Astrocyte of the cerebellum (primary cell): ENCODE results near the gene SRRM1.

Experiments used
- DNase-seq: peaks from one replicate; pipeline ENCODE4 v3.0.0-alpha.2; 2011; ENCODE audit warnings: low read depth
- H3K4me3 ChIP-seq: 2 replicates; pipeline ENCODE4 v1.5.1; 2011; ENCODE audit warnings: mild to moderate bottlenecking, low read depth, low read length, moderate library complexity
- CTCF ChIP-seq: IDR thresholded peaks from 2 replicates; pipeline ENCODE4 v1.5.1; 2012; ENCODE audit warnings: low read length, low read depth, moderate library complexity, mild to moderate bottlenecking; ENCODE audit errors: missing control alignments
- in situ Hi-C: cut with HindIII; loops from 2 replicates; pipeline ENCODE4 v1.10.0; 2017; ENCODE audit warnings: low sequenced_read_pairs

SRRM1 gene

GRCh38 chr1:24641646-24642151, 1.4 kb upstream of the SRRM1 start:
- TF ChIP-seq CTCF = no peak
- in situ Hi-C loops = no loop called here
- no peak for DNase-seq
- H3K4me3 ChIP-seq = peak overlapping the region; percentile 86

DNA sequence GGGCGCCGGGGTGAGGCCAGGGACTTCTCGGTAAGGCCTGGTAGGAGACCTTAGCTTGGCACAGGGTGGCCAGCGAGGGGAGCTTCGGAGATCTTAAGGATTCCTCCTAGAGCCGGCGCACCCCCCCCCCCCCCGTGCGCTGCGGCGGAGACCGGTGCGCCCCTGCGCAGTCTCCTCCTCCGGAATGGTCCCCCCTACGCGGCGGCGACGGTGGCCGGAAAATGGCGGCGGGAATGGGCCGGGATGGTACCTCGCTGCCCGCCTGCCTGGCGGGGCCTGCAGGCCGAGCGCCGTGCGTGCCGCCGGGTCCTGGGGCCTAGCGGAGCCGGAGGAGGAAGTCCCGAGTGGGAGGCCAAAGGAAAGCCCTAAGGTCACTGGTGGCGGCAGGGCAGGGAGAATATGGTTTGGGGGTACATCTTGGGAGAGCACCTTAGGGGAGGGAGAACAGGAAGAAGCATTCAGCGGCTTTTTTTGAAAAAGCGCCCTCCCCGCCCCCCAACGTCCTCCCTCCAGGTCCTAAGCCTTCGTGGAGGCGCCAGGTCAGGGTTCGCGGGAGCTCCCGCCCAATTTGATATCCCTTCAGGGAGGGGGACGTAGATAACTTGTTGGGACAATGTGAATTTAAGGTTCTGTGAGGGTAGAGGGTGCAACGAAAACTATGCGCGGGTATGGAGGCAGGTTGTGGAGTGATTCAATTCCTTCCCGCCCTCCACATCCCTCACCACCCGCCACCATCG, 429 bp downstream of the SRRM1 start:
- in situ Hi-C loops = no loop called here
- DNase-seq = no peak
- TF ChIP-seq CTCF = no peak
- peak overlapping the region; percentile 96 for H3K4me3 ChIP-seq

DNA sequence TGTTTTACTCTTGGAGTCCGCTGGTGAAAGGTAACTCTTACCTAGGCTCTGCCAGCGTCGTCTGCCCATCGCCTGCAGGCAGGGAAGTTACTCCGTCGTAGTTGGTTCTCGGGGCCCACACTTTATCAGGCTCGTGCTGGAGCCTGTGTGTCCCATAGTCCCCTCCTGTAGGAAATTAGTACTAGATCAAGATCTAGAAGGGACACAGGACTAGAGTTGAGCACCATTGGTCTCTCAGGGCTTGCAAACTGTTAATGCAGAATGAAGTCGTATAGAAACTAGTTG, 940 bp downstream of the SRRM1 start:
- peak overlapping the region; percentile 96 for H3K4me3 ChIP-seq
- no peak for TF ChIP-seq CTCF
- DNase-seq = no peak

GRCh38 chr1:24648919-24649318, 5.8 kb downstream of the SRRM1 start:
- TF ChIP-seq CTCF = no peak
- no peak for DNase-seq
- H3K4me3 ChIP-seq = no peak overlapping the region
- in situ Hi-C loops = no loop called here

More for the DNA sequence above, 940 bp downstream of the SRRM1 start:
- in situ Hi-C loops = no loop called here

DNA sequence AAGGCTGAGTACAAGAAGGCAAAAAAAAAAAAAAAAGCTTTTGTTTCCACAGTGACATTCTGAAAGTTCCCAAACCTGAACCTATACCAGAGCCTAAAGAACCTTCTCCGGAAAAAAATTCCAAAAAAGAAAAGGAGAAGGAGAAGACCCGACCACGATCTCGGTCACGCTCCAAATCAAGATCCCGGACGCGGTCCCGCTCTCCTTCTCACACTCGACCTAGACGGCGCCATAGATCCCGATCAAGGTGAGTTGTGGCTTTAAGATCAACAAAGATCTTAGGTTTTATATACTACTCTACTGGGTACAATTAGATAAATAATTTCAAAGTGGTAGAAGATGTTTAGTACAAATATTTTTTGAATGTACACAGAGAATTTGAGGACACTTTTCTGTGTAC, 9.3 kb downstream of the SRRM1 start:
- no peak for TF ChIP-seq CTCF
- in situ Hi-C loops = loop anchor here (25.0 kb wide), 1 partner anchor 560 kb away; no protein-coding TSS in a partner anchor
- H3K4me3 ChIP-seq = no peak overlapping the region
- no peak for DNase-seq

DNA sequence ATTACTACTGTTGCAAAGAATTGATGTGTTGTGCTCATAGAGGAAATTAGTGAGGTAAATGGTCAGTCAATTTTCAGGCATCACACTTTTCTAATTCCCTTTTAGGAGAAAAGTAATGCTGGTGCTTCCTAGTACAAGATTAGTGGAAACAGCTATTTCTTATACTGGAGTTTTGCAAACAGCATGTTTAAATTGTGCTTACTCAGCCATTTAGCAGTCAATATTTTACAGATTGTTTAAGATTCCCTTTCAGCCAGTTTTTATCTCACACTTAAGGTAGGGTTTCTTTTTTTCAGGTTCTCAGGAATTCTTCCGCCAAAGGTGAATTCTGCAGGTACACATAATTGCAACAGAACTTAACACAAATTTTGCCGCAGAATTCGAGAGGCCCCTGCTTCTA, 10.9 kb downstream of the SRRM1 start:
- no peak for DNase-seq
- no peak overlapping the region for H3K4me3 ChIP-seq
- no peak for TF ChIP-seq CTCF
- in situ Hi-C loops = loop anchor here (25.0 kb wide), 1 partner anchor 558 kb away; no protein-coding TSS in a partner anchor
